Loucy (cell line): Measurements from ENCODE around the gene PTH2.
A peak's percentile ranks its signal among the peaks of the same experiment; 100 is the strongest.

Experiments
- H2AFZ ChIP-seq: fragments of 200-600 bp; sonication (generic); 2 replicates; pipeline ENCODE4 v1.6.0; 2016; ENCODE audit warnings: antibody characterized with exemption, mild to moderate bottlenecking, low read length, moderate library complexity
- H3F3A ChIP-seq: fragments of 200-600 bp; 2 replicates; pipeline ENCODE4 v1.6.0; 2016; ENCODE audit warnings: antibody characterized with exemption, low read depth, mild to moderate bottlenecking
- H3K27me3 ChIP-seq: fragments of 200-600 bp; sonication (generic); 2 replicates; pipeline ENCODE4 v1.6.1; 2014; ENCODE audit warnings: low read length, mild to moderate bottlenecking; ENCODE audit not compliant: insufficient read depth, poor library complexity, severe bottlenecking
- H3K36me3 ChIP-seq: fragments of 200-600 bp; sonication (generic); 2 replicates; pipeline ENCODE4 v1.6.1; 2016; ENCODE audit warnings: low read length; ENCODE audit not compliant: insufficient read depth
- H3K4me1 ChIP-seq: fragments of 200-600 bp; sonication (generic); 2 replicates; pipeline ENCODE4 v1.5.1; 2014; ENCODE audit warnings: low read length, mild to moderate bottlenecking; ENCODE audit not compliant: insufficient read depth, poor library complexity, severe bottlenecking
- H3K4me2 ChIP-seq: fragments of 200-600 bp; sonication (generic); 2 replicates; pipeline ENCODE4 v1.6.0; 2014; ENCODE audit warnings: antibody characterized with exemption, low read length, low read depth, mild to moderate bottlenecking; ENCODE audit not compliant: poor library complexity, severe bottlenecking
- H3K4me3 ChIP-seq: fragments of 200-600 bp; sonication (generic); 2 replicates; pipeline ENCODE4 v1.5.1; 2014; ENCODE audit warnings: low read length, mild to moderate bottlenecking, mixed read lengths; ENCODE audit not compliant: poor library complexity, severe bottlenecking
- H3K79me2 ChIP-seq: fragments of 200-600 bp; sonication (generic); 2 replicates; pipeline ENCODE4 v1.6.1; 2014; ENCODE audit warnings: low read length; ENCODE audit not compliant: insufficient read depth
- H3K9ac ChIP-seq: fragments of 200-600 bp; sonication (generic); 2 replicates; pipeline ENCODE4 v1.6.0; 2014; ENCODE audit warnings: mild to moderate bottlenecking, low read depth, low read length, moderate library complexity; ENCODE audit not compliant: poor library complexity, severe bottlenecking
- H3K9me2 ChIP-seq: fragments of 200-600 bp; sonication (generic); replicated peaks from 2 replicates; pipeline ENCODE4 v1.6.1; 2016; ENCODE audit warnings: low read depth, low read length, mixed read lengths
- H3K9me3 ChIP-seq: fragments of 200-600 bp; sonication (generic); 2 replicates; pipeline ENCODE4 v1.6.1; 2014; ENCODE audit warnings: mild to moderate bottlenecking, antibody characterized with exemption, low read length, low read depth; ENCODE audit not compliant: insufficient read depth
- H4K20me1 ChIP-seq: fragments of 200-600 bp; sonication (generic); 2 replicates; pipeline ENCODE4 v1.6.0; 2014; ENCODE audit warnings: antibody characterized with exemption, low read length, mild to moderate bottlenecking; ENCODE audit not compliant: insufficient read depth, poor library complexity, severe bottlenecking
- CTCF ChIP-seq: fragments of 200-600 bp; sonication (generic); conservative IDR thresholded peaks from 2 replicates; pipeline ENCODE4 v1.5.1; 2014; ENCODE audit warnings: mild to moderate bottlenecking, antibody characterized with exemption, low read length
- EZH2phosphoT487 ChIP-seq: fragments of 200-600 bp; IDR thresholded peaks from 2 replicates; pipeline ENCODE4 v1.6.1; 2018; ENCODE audit warnings: antibody characterized with exemption, mild to moderate bottlenecking, moderate library complexity, borderline replicate concordance

PTH2 gene

GRCh38 chr19:49418511-49418910, 4.7 kb downstream of the PTH2 start:
- no peaks in the 10 kb centered on the region for H3K36me3 ChIP-seq
- H3K27me3 ChIP-seq, result no peaks in the 10 kb centered on the region
- peak overlapping the region; percentile 50 for H3K9ac ChIP-seq
- H3K4me1 ChIP-seq, result peaks cover 56% of the 10 kb centered on the region
- H2AFZ ChIP-seq, result no peak overlapping the region
- no peaks in the 10 kb centered on the region for H3K9me2 ChIP-seq
- H3K9me3 ChIP-seq, result no peaks in the 10 kb centered on the region
- no peak overlapping the region for H3K4me3 ChIP-seq
- no peaks in the 10 kb centered on the region for H4K20me1 ChIP-seq
- H3F3A ChIP-seq, result no peaks in the 10 kb centered on the region
- H3K79me2 ChIP-seq, result no peaks in the 10 kb centered on the region
- TF ChIP-seq CTCF (no peak), EZH2phosphoT487 (no peak)
- peak overlapping the region; percentile 31 for H3K4me2 ChIP-seq

GRCh38 chr19:49417088-49417487, 6.2 kb downstream of the PTH2 start:
- Histone ChIP-seq H3K4me2 (peak overlapping the region; percentile 31), H3K79me2 (no peaks in the 10 kb centered on the region), H3K36me3 (no peaks in the 10 kb centered on the region), H3F3A (no peaks in the 10 kb centered on the region), H3K4me3 (no peak overlapping the region), H3K9me2 (no peaks in the 10 kb centered on the region), H2AFZ (no peak overlapping the region), H3K27me3 (no peaks in the 10 kb centered on the region), H4K20me1 (no peaks in the 10 kb centered on the region), H3K9ac (peak overlapping the region; percentile 50), H3K4me1 (peaks cover 62% of the 10 kb centered on the region), H3K9me3 (no peaks in the 10 kb centered on the region)
- no peak for TF ChIP-seq CTCF
- TF ChIP-seq EZH2phosphoT487, result no peak

- peak overlapping the region; percentile 20 for H3K4me2 ChIP-seq
- H3K36me3 ChIP-seq, result no peaks in the 10 kb centered on the region
- H3K79me2 ChIP-seq, result no peaks in the 10 kb centered on the region
- no peaks in the 10 kb centered on the region for H3K9me3 ChIP-seq
- H2AFZ ChIP-seq, result no peak overlapping the region
- peaks cover 73% of the 10 kb centered on the region for H3K4me1 ChIP-seq
- no peak overlapping the region for H3K4me3 ChIP-seq
- H3K27me3 ChIP-seq, result no peaks in the 10 kb centered on the region
- no peaks in the 10 kb centered on the region for H4K20me1 ChIP-seq
- H3K9me2 ChIP-seq, result no peaks in the 10 kb centered on the region
- no peaks in the 10 kb centered on the region for H3F3A ChIP-seq
- TF ChIP-seq EZH2phosphoT487 (no peak), CTCF (no peak)
- peak overlapping the region; percentile 46 for H3K9ac ChIP-seq
These were observed 7.4 kb downstream of the PTH2 start for GRCh38 chr19:49415810-49416200.
